Measurements from ENCODE around the gene IGFBP3.

The IGFBP3 gene

GRCh38 chr7:45923290-45923689 is 2.2 kb upstream of the IGFBP3 start:
- H3K27me3 ChIP-seq (ENCODE audit: insufficient read depth, low read length), result no peaks in the 10 kb centered on the region

GRCh38 chr7:45922810-45923209 is 1.7 kb upstream of the IGFBP3 start:
- no peak overlapping the region for H3K4me2 ChIP-seq (ENCODE audit: low read length)
- H3K36me3 ChIP-seq (ENCODE audit: insufficient read depth, low read length), result no peaks in the 10 kb centered on the region
- H3K27me3 ChIP-seq (ENCODE audit: insufficient read depth, low read length), result no peaks in the 10 kb centered on the region
- no peaks in the 10 kb centered on the region for H3K9me2 ChIP-seq (ENCODE audit: low read depth, low read length)
- H3K4me1 ChIP-seq (ENCODE audit: insufficient read depth, low read length, severe bottlenecking), result no peaks in the 10 kb centered on the region
- H3K9ac ChIP-seq (ENCODE audit: low read length), result no peak overlapping the region
- no peak overlapping the region for H2AFZ ChIP-seq (ENCODE audit: low read length)
- no peaks in the 10 kb centered on the region for H3K79me2 ChIP-seq (ENCODE audit: insufficient read depth, low read length)
- no peak overlapping the region for H3K4me3 ChIP-seq (ENCODE audit: low read depth, low read length, poor library complexity, severe bottlenecking)
- TF ChIP-seq EZH2 (IDR thresholded peaks at IDR 0.05; ENCODE audit: borderline replicate concordance, low read length) (no peak), CTCF (IDR thresholded peaks at IDR 0.05; ENCODE audit: low read length) (no peak)
- no peak overlapping the region for H3K27ac ChIP-seq (ENCODE audit: low read depth, low read length, poor library complexity, severe bottlenecking)
- H3K9me3 ChIP-seq (ENCODE audit: low read length), result no peaks in the 10 kb centered on the region
- no peaks in the 10 kb centered on the region for H4K20me1 ChIP-seq (ENCODE audit: insufficient read depth, low read length)
- H3F3A ChIP-seq (ENCODE audit: insufficient read depth, low read length), result no peaks in the 10 kb centered on the region

More at GRCh38 chr7:45923290-45923689, 2.2 kb upstream of the IGFBP3 start:
- no peak overlapping the region for H3K4me2 ChIP-seq (ENCODE audit: low read length)
- no peak overlapping the region for H2AFZ ChIP-seq (ENCODE audit: low read length)
- TF ChIP-seq CTCF (IDR thresholded peaks at IDR 0.05; ENCODE audit: low read length) (peak; percentile 99), EZH2 (IDR thresholded peaks at IDR 0.05; ENCODE audit: borderline replicate concordance, low read length) (no peak)
- no peaks in the 10 kb centered on the region for H3K36me3 ChIP-seq (ENCODE audit: insufficient read depth, low read length)
- H3K4me1 ChIP-seq (ENCODE audit: insufficient read depth, low read length, severe bottlenecking), result no peaks in the 10 kb centered on the region
- H3K9ac ChIP-seq (ENCODE audit: low read length), result no peak overlapping the region
- H3F3A ChIP-seq (ENCODE audit: insufficient read depth, low read length), result no peaks in the 10 kb centered on the region
- no peaks in the 10 kb centered on the region for H3K9me2 ChIP-seq (ENCODE audit: low read depth, low read length)
- H3K79me2 ChIP-seq (ENCODE audit: insufficient read depth, low read length), result no peaks in the 10 kb centered on the region
- no peak overlapping the region for H3K4me3 ChIP-seq (ENCODE audit: low read depth, low read length, poor library complexity, severe bottlenecking)
- no peaks in the 10 kb centered on the region for H3K9me3 ChIP-seq (ENCODE audit: low read length)
- H3K27ac ChIP-seq (ENCODE audit: low read depth, low read length, poor library complexity, severe bottlenecking), result no peak overlapping the region
- H4K20me1 ChIP-seq (ENCODE audit: insufficient read depth, low read length), result no peaks in the 10 kb centered on the region

- Histone ChIP-seq H3K4me2 (ENCODE audit: low read length) (no peak overlapping the region), H3K9me3 (ENCODE audit: low read length) (no peaks in the 10 kb centered on the region), H3K9ac (ENCODE audit: low read length) (no peak overlapping the region), H2AFZ (ENCODE audit: low read length) (no peak overlapping the region), H3K4me3 (ENCODE audit: low read depth, low read length, poor library complexity, severe bottlenecking) (no peak overlapping the region), H3K79me2 (ENCODE audit: insufficient read depth, low read length) (no peaks in the 10 kb centered on the region), H3F3A (ENCODE audit: insufficient read depth, low read length) (no peaks in the 10 kb centered on the region), H4K20me1 (ENCODE audit: insufficient read depth, low read length) (no peaks in the 10 kb centered on the region), H3K27ac (ENCODE audit: low read depth, low read length, poor library complexity, severe bottlenecking) (no peak overlapping the region), H3K36me3 (ENCODE audit: insufficient read depth, low read length) (no peaks in the 10 kb centered on the region), H3K27me3 (ENCODE audit: insufficient read depth, low read length) (no peaks in the 10 kb centered on the region), H3K9me2 (ENCODE audit: low read depth, low read length) (no peaks in the 10 kb centered on the region), H3K4me1 (ENCODE audit: insufficient read depth, low read length, severe bottlenecking) (no peaks in the 10 kb centered on the region)
- peak; percentile 56 for TF ChIP-seq CTCF (IDR thresholded peaks at IDR 0.05; ENCODE audit: low read length)
- no peak for TF ChIP-seq EZH2 (IDR thresholded peaks at IDR 0.05; ENCODE audit: borderline replicate concordance, low read length)
Measured at GRCh38 chr7:45921699-45922519, 837 bp upstream of the IGFBP3 start.
